IgD-negative memory B cell (primary cell): ENCODE data around the gene FRAS1. TPM values are rescaled to one million over a fixed set of nuclear protein-coding genes. Genes with fewer than 3 reads are reported as not detected.
A peak's percentile ranks its signal among the peaks of the same experiment; 100 is the strongest.

Experiments used
- H3K27ac Mint-ChIP-seq, 3 donors: one replicate each; pipeline ENCODE4 v1.8.0; 2020 to 2022; ENCODE audit warnings: mild to moderate bottlenecking in 3 of 3, mixed read lengths in 3 of 3, moderate library complexity in 1 of 3
- H3K27me3 Mint-ChIP-seq: one replicate; pipeline ENCODE4 v1.8.0; 2021; ENCODE audit warnings: mixed read lengths
- H3K36me3 Mint-ChIP-seq: one replicate; pipeline ENCODE4 v1.8.0; 2020; ENCODE audit warnings: mild to moderate bottlenecking, mixed read lengths
- H3K4me1 Mint-ChIP-seq, 3 donors: one replicate each; pipeline ENCODE4 v1.8.0; 2020 to 2022; ENCODE audit warnings: mixed read lengths in 3 of 3, mild to moderate bottlenecking in 1 of 3
- H3K4me3 Mint-ChIP-seq, 4 donors: one replicate each; pipeline ENCODE4 v1.8.0; 2020 to 2022; ENCODE audit warnings: mild to moderate bottlenecking in 4 of 4, mixed read lengths in 4 of 4, moderate library complexity in 3 of 4
- H3K9me3 Mint-ChIP-seq, 3 donors: one replicate each; pipeline ENCODE4 v1.8.0; 2020 to 2021; ENCODE audit warnings: mixed read lengths in 3 of 3, mild to moderate bottlenecking in 1 of 3
- polyA plus RNA-seq: library from polyadenylated mRNA; unstranded; fragments of 300-500 nt; fragmentation: Illumina TruSeq; gene quantifications from one replicate; pipeline ENCODE4 v1.2.3, GENCODE V29; 2021

FRAS1 gene
- polyA plus RNA-seq, 1 donor from 2014 or later, result not detected

GRCh38 chr4:78510108-78510507 is 453.0 kb downstream of the FRAS1 start:
- H3K27me3 Mint-ChIP-seq, result peaks cover 15% of the 10 kb centered on the region
- no peaks in the 10 kb centered on the region for H3K36me3 Mint-ChIP-seq
- H3K27ac Mint-ChIP-seq, result no peak overlapping the region
- H3K4me3 Mint-ChIP-seq, result no peak overlapping the region
- H3K4me1 Mint-ChIP-seq, result no peaks in the 10 kb centered on the region
- H3K9me3 Mint-ChIP-seq, result no peaks in the 10 kb centered on the region

GRCh38 chr4:78510681-78511080 is 453.6 kb downstream of the FRAS1 start:
- H3K4me3 Mint-ChIP-seq, result no peak overlapping the region
- no peaks in the 10 kb centered on the region for H3K4me1 Mint-ChIP-seq
- H3K27me3 Mint-ChIP-seq, result peaks cover 9% of the 10 kb centered on the region
- no peak overlapping the region for H3K27ac Mint-ChIP-seq
- no peaks in the 10 kb centered on the region for H3K36me3 Mint-ChIP-seq
- no peaks in the 10 kb centered on the region for H3K9me3 Mint-ChIP-seq

- peaks cover 0 to 10% (median 3%) of the 10 kb centered on the region in 3 donors for H3K9me3 Mint-ChIP-seq
- H3K4me3 Mint-ChIP-seq, result no peak overlapping the region
- H3K27ac Mint-ChIP-seq, result no peak overlapping the region
- H3K4me1 Mint-ChIP-seq, result no peaks in the 10 kb centered on the region
- peaks cover 2% of the 10 kb centered on the region for H3K36me3 Mint-ChIP-seq
- H3K27me3 Mint-ChIP-seq, result peaks cover 5% of the 10 kb centered on the region
These were observed 455.3 kb downstream of the FRAS1 start for GRCh38 chr4:78512357-78512920.

GRCh38 chr4:78513411-78513975 is 456.4 kb downstream of the FRAS1 start:
- peaks cover 3% of the 10 kb centered on the region for H3K27me3 Mint-ChIP-seq
- H3K27ac Mint-ChIP-seq, result no peak overlapping the region
- H3K4me1 Mint-ChIP-seq, result no peaks in the 10 kb centered on the region
- H3K4me3 Mint-ChIP-seq, result no peak overlapping the region
- H3K9me3 Mint-ChIP-seq, result peaks cover 0 to 11% (median 3%) of the 10 kb centered on the region in 3 donors
- H3K36me3 Mint-ChIP-seq, result peaks cover 3% of the 10 kb centered on the region

- H3K27ac Mint-ChIP-seq, result no peak overlapping the region
- peaks cover 0 to 2% (median 0%) of the 10 kb centered on the region in 3 donors for H3K4me1 Mint-ChIP-seq
- no peak overlapping the region for H3K4me3 Mint-ChIP-seq
- peaks cover 5% of the 10 kb centered on the region for H3K36me3 Mint-ChIP-seq
- peaks cover 2% of the 10 kb centered on the region for H3K27me3 Mint-ChIP-seq
- peaks cover 3 to 11% (median 3%) of the 10 kb centered on the region in 3 donors for H3K9me3 Mint-ChIP-seq
These were observed 460.0 kb downstream of the FRAS1 start for GRCh38 chr4:78517050-78517652.

- H3K36me3 Mint-ChIP-seq, result peaks cover 5% of the 10 kb centered on the region
- H3K4me1 Mint-ChIP-seq, result peaks cover 0 to 2% (median 0%) of the 10 kb centered on the region in 3 donors
- H3K9me3 Mint-ChIP-seq, result peaks cover 3 to 11% (median 3%) of the 10 kb centered on the region in 3 donors
- no peak overlapping the region for H3K4me3 Mint-ChIP-seq
- H3K27me3 Mint-ChIP-seq, result peaks cover 2% of the 10 kb centered on the region
- no peak overlapping the region for H3K27ac Mint-ChIP-seq
These were observed 461.4 kb downstream of the FRAS1 start for GRCh38 chr4:78518561-78518960.

- H3K27me3 Mint-ChIP-seq, result peaks cover 6% of the 10 kb centered on the region
- H3K4me3 Mint-ChIP-seq, result no peak overlapping the region
- H3K4me1 Mint-ChIP-seq, result peaks cover 0 to 2% (median 0%) of the 10 kb centered on the region in 3 donors
- peaks cover 3 to 11% (median 3%) of the 10 kb centered on the region in 3 donors for H3K9me3 Mint-ChIP-seq
- H3K27ac Mint-ChIP-seq, result no peak overlapping the region
- H3K36me3 Mint-ChIP-seq, result peaks cover 5% of the 10 kb centered on the region
These were observed 462.8 kb downstream of the FRAS1 start for GRCh38 chr4:78519962-78520361.

GRCh38 chr4:78520808-78521226 is 463.7 kb downstream of the FRAS1 start:
- Mint-ChIP-seq H3K9me3 (peaks cover 3 to 11% (median 3%) of the 10 kb centered on the region in 3 donors), H3K27me3 (peaks cover 6% of the 10 kb centered on the region), H3K4me3 (no peak overlapping the region), H3K36me3 (peaks cover 5% of the 10 kb centered on the region), H3K4me1 (peaks cover 0 to 2% (median 0%) of the 10 kb centered on the region in 3 donors), H3K27ac (no peak overlapping the region)

GRCh38 chr4:78524009-78524408 is 466.9 kb downstream of the FRAS1 start:
- Mint-ChIP-seq H3K36me3 (peaks cover 1% of the 10 kb centered on the region), H3K9me3 (peaks cover 0 to 3% (median 0%) of the 10 kb centered on the region in 3 donors), H3K4me1 (peaks cover 0 to 2% (median 0%) of the 10 kb centered on the region in 3 donors), H3K4me3 (no peak overlapping the region), H3K27me3 (peaks cover 6% of the 10 kb centered on the region), H3K27ac (no peak overlapping the region)

- H3K27me3 Mint-ChIP-seq, result peaks cover 6% of the 10 kb centered on the region
- H3K4me3 Mint-ChIP-seq, result no peak overlapping the region
- peak overlapping the region in 1 of 3 donors; percentile 39 for H3K27ac Mint-ChIP-seq
- H3K9me3 Mint-ChIP-seq, result no peaks in the 10 kb centered on the region
- H3K36me3 Mint-ChIP-seq, result peaks cover 1% of the 10 kb centered on the region
- H3K4me1 Mint-ChIP-seq, result peaks cover 0 to 2% (median 0%) of the 10 kb centered on the region in 3 donors
These were observed 468.4 kb downstream of the FRAS1 start for GRCh38 chr4:78525559-78525958.

- Mint-ChIP-seq H3K9me3 (no peaks in the 10 kb centered on the region), H3K36me3 (no peaks in the 10 kb centered on the region), H3K4me3 (no peak overlapping the region), H3K27ac (no peak overlapping the region), H3K27me3 (peaks cover 4% of the 10 kb centered on the region), H3K4me1 (no peaks in the 10 kb centered on the region)
These were observed 470.0 kb downstream of the FRAS1 start for GRCh38 chr4:78527103-78527502.

GRCh38 chr4:78527555-78527954 is 470.4 kb downstream of the FRAS1 start:
- Mint-ChIP-seq H3K4me1 (no peaks in the 10 kb centered on the region), H3K36me3 (no peaks in the 10 kb centered on the region), H3K27ac (no peak overlapping the region), H3K27me3 (peaks cover 4% of the 10 kb centered on the region), H3K4me3 (no peak overlapping the region), H3K9me3 (no peaks in the 10 kb centered on the region)

- no peaks in the 10 kb centered on the region for H3K36me3 Mint-ChIP-seq
- H3K27me3 Mint-ChIP-seq, result peaks cover 4% of the 10 kb centered on the region
- H3K9me3 Mint-ChIP-seq, result no peaks in the 10 kb centered on the region
- no peaks in the 10 kb centered on the region for H3K4me1 Mint-ChIP-seq
- H3K4me3 Mint-ChIP-seq, result no peak overlapping the region
- no peak overlapping the region for H3K27ac Mint-ChIP-seq
These were observed 471.2 kb downstream of the FRAS1 start for GRCh38 chr4:78528327-78528726.

GRCh38 chr4:78529569-78530209 is 472.6 kb downstream of the FRAS1 start:
- H3K9me3 Mint-ChIP-seq, result no peaks in the 10 kb centered on the region
- H3K4me3 Mint-ChIP-seq, result no peak overlapping the region
- H3K27me3 Mint-ChIP-seq, result no peaks in the 10 kb centered on the region
- H3K36me3 Mint-ChIP-seq, result no peaks in the 10 kb centered on the region
- H3K27ac Mint-ChIP-seq, result no peak overlapping the region
- H3K4me1 Mint-ChIP-seq, result no peaks in the 10 kb centered on the region

- Mint-ChIP-seq H3K27me3 (peaks cover 5% of the 10 kb centered on the region), H3K36me3 (no peaks in the 10 kb centered on the region), H3K9me3 (no peaks in the 10 kb centered on the region), H3K27ac (no peak overlapping the region), H3K4me3 (no peak overlapping the region), H3K4me1 (no peaks in the 10 kb centered on the region)
These were observed 474.9 kb downstream of the FRAS1 start for GRCh38 chr4:78532046-78532445.
